Suppressor macrophage treated with lipopolysaccharide for 4 hours (primary cell): Measurements from ENCODE around the gene NEDD4L.
"Not testable (repeated sequence)": the region's sequence is repeated elsewhere in the genome, so short reads cannot be mapped to it uniquely, and the experiment has no call there.

Source experiments
- DNase-seq: peaks from one replicate; pipeline ENCODE4 v3.0.0-alpha.2; 2020

The NEDD4L gene

GRCh38 chr18:58407649-58408407 lies 363.8 kb downstream of the NEDD4L start:
- DNase-seq, result no peak

DNA sequence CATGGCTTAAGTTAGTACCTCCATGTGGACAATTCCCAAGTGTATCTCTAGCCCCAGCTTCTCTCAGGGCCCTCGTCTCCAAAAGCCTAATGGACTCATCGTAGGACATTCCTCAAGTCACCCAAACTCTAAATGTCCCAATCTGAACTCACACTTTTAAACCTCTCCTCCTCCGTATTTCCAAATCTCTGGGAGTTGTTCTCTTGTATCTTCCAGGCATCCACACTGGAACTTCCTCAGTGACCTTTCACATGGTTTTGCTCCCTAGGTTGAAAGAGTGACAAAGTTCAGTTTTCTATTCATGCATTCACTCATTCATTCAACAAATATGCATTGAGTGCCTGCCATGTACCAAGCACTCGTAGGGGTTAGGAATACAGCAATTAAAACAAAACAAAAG lies 364.6 kb downstream of the NEDD4L start:
- no peak for DNase-seq

GRCh38 chr18:58409802-58410445 lies 365.9 kb downstream of the NEDD4L start:
- DNase-seq, result no peak

DNA sequence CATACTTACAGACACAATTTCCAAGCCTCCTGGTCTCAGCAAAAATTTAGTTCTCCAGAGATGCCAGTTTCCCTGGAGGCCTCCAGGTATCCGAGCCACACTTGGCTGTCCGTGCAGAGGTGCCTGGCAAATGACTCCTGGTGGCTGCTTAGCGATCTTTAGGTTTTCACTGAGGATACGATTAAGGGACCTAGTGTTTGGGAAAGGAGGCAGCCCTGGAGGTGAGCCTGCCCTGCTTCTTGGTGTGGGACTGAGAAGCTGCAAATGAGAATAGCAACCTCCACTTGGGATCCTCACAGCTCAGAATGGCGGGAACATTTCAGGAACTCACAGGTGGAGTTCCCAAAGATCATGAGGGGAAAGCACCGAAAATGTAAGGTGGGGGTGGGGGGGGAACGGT lies 367.3 kb downstream of the NEDD4L start:
- DNase-seq, result no peak

- DNase-seq, result no peak
Observed at GRCh38 chr18:58412844-58413666, 369.0 kb downstream of the NEDD4L start.

GRCh38 chr18:58413667-58414628 lies 369.9 kb downstream of the NEDD4L start:
- DNase-seq, result no peak

DNA sequence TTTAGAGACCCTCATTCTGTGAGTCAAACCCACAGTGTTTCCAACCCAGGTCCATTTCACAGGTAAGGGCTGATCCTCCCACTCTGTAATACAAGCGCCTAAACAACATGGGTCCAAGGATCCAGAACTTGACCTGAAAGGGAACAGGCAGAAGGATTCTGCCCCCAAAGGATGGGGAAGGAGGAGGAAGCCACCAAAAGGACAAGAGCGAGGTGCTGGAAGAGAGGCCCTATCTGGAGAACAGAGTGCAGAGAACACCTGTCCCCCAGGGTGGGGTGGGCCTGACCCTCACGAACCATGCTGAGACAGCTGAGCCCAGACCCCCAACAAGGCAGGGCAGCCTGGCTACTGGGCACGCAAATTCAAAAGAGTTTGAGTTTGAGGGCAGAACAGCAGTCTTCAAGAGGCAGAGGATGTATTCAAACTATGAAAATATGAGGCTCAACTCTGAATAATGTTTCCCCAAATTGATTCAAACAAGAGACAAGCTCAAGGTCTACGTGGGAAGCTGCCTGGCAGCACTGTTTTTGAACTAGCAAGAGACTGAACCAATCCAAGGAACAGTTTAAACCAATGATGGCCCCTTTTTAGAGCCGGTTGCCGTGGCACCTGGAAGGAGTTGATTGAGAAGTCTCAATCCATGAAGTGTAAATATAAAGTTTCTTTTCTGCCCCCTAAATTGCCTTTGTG lies 372.1 kb downstream of the NEDD4L start:
- no peak for DNase-seq

GRCh38 chr18:58416704-58417683 lies 373.0 kb downstream of the NEDD4L start:
- no peak for DNase-seq

- no peak for DNase-seq
Observed at GRCh38 chr18:58417752-58418151, 373.7 kb downstream of the NEDD4L start.

DNA sequence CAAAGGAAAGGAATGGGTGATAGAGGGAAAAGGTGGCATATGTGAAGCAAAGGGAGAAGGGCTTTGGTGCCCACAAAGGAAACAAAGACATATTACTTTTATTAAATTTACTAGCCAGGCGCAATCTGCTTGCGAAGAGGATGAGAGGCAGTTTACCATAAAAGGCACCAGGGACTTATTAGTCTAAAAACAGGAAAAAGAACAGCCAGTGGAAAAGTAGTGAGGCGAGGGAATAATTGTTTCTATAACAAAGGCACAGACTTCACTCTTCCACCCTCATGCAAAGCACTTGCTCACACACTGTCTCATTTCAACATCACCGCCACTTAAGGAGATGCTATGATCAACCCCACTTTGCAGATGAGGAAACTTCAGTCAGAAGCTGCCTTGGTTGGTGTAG lies 374.3 kb downstream of the NEDD4L start:
- DNase-seq, result no peak

- no peak for DNase-seq
Observed at GRCh38 chr18:58419587-58420199, 375.7 kb downstream of the NEDD4L start.

- DNase-seq, result no peak
Observed at GRCh38 chr18:58426611-58427010, 382.6 kb downstream of the NEDD4L start.

DNA sequence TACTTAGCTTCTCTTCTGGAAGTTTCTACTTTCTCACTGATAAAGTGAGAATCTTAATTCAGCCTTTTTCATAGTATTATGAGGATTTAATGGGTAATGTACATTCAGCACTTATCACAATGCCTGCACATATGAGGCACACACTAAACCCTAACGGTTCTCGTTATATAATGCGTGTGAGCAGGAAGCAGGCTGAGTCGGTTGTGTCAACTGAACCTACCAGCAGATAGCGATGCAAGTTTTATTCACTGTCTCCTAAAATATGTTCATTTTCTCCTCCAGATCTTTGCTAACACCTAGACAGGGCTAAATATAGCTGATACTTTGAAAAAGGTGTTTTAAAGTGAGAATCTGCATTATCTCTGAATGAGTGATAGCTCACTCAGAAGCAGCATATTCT lies 383.3 kb downstream of the NEDD4L start:
- no peak for DNase-seq

- DNase-seq, result no peak
Observed at GRCh38 chr18:58429442-58429841, 385.4 kb downstream of the NEDD4L start.

GRCh38 chr18:58431215-58431614 lies 387.2 kb downstream of the NEDD4L start:
- no peak for DNase-seq

GRCh38 chr18:58432050-58432727 lies 388.2 kb downstream of the NEDD4L start:
- DNase-seq, result no peak

DNA sequence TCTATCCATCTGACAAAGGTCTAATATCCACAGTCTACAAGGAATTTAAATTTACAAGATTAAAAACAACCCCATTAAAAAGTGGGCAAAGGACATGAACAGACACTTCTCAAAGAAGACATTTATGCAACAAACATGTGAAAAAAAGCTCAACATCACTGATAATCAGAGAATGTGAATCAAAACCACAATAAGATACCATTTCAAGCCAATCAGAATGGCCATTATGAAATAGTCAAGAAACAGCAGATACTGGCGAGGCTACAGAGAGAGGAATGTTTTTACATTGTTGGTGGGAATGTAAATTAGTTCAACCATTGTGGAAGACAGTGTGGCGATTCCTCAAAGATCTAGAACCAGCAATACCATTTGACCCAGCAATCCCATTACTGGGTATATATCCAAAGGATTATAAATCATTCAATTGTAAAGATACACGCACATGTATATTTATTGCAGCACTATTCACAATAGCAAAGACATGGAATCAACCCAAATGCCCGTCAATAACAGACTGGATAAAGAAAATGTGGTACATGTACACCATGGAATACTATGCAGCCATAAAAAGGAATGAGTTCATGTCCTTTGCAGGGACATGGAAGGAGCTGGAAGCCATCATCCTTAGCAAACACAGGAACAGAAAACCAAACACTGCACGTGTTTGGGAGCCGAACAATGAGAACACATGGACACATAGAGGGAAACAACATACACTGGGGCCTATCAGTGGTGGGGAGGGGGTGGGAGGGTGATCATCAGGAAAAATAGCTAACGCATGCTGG lies 391.4 kb downstream of the NEDD4L start:
- not testable (repeated sequence) for DNase-seq

DNA sequence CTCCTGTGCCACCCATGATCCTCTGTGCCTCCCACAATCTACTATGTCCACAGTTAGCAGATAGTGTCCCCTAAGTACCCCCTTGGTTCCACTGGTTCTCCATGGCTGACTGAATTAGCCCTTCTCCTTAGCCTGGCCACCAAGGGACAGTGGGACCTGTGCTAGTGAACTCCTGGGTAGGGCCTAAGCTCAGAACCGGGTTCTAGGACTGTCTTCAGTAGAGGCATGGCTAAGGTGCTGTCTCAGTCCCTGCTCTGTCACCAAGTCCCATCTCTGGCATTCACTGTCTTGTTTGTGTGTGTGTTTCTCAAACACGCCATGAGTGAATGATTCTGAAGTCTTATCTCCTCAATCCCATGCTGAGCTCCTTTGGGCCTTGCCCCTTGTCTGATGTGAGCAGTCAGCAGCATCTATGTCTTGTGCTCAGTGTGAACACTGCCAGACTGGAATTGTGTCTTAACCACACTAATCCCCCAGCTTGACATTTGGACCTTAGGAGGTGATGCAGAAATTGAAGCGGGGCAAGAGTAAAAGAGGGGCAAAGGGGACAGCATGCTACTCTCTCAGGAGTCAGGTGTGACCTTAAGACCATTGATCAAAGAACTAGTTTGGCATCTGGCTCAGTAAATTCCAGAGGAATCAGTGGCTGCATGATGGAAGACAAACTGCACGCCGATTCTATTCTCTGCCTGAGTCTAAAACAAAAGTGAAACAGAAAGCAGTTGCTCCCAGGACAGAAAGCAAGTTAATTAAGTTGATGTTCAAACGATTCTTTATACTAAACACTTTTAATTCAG lies 394.3 kb downstream of the NEDD4L start:
- peak; percentile 34 for DNase-seq
